ENCODE results near the gene SAPCD1.
"Not testable (repeated sequence)": the region's sequence is repeated elsewhere in the genome, so short reads cannot be mapped to it uniquely, and the experiment has no call there.

SAPCD1 gene

GRCh38 chr6:31799781-31800180 lies 37.3 kb downstream of the SAPCD1 start:
- TF ChIP-seq CTCF (conservative IDR thresholded peaks at IDR 0.05) = no peak
- no peak overlapping the region for H3K27ac ChIP-seq

GRCh38 chr6:31801031-31801927 lies 38.8 kb downstream of the SAPCD1 start:
- not testable (repeated sequence) for H3K27ac ChIP-seq

- H3K27ac ChIP-seq = peak overlapping the region; percentile 83
These were observed 43.5 kb downstream of the SAPCD1 start for GRCh38 chr6:31805939-31806469.

GRCh38 chr6:31806470-31807272 lies 44.2 kb downstream of the SAPCD1 start, which contains the start of gene LSM2:
Gene LSM2, minus strand, starts transcription at chr6:31806966. Its CDS starts 209 bp downstream, at chr6:31806757.
- TF ChIP-seq CTCF (conservative IDR thresholded peaks at IDR 0.05) = peak; percentile 19; the same call in 1 of the 2 replicates
- peak within 1 kb of the TSS; percentile 83 for H3K27ac ChIP-seq

More at GRCh38 chr6:31805939-31806469, 43.5 kb downstream of the SAPCD1 start:
- no peak for TF ChIP-seq CTCF (conservative IDR thresholded peaks at IDR 0.05)

GRCh38 chr6:31808599-31808998 lies 46.1 kb downstream of the SAPCD1 start:
- peak overlapping the region; percentile 83; the same call in 1 of the 2 replicates for H3K27ac ChIP-seq

GRCh38 chr6:31811645-31812044 lies 49.2 kb downstream of the SAPCD1 start:
- no peak overlapping the region for H3K27ac ChIP-seq
- TF ChIP-seq CTCF (conservative IDR thresholded peaks at IDR 0.05) = no peak

- TF ChIP-seq CTCF (conservative IDR thresholded peaks at IDR 0.05) = no peak
- H3K27ac ChIP-seq = 0 out of 2 replicates have a peak overlapping the region, but pooled peaks have one; percentile 73
These were observed 51.0 kb downstream of the SAPCD1 start for GRCh38 chr6:31813465-31813849.

Measured in VCaP (cell line).